Stimulated activated CD8-positive, alpha-beta memory T cell treated with anti-CD3 and anti-CD28 coated beads, Interleukin-2, amount 100 ng/mL, for 1 hour (primary cell): ENCODE measurements around the gene APBA3.
A peak's percentile ranks its signal among the peaks of the same experiment; 100 is the strongest.
"Not testable (repeated sequence)": the region's sequence is repeated elsewhere in the genome, so short reads cannot be mapped to it uniquely, and the experiment has no call there.

ENCODE experiments used
- DNase-seq, 2 donors: peaks; one replicate each; pipeline ENCODE4 v3.0.0-alpha.2; 2020; ENCODE audit warnings: low read depth in 2 of 2

Gene APBA3

DNA sequence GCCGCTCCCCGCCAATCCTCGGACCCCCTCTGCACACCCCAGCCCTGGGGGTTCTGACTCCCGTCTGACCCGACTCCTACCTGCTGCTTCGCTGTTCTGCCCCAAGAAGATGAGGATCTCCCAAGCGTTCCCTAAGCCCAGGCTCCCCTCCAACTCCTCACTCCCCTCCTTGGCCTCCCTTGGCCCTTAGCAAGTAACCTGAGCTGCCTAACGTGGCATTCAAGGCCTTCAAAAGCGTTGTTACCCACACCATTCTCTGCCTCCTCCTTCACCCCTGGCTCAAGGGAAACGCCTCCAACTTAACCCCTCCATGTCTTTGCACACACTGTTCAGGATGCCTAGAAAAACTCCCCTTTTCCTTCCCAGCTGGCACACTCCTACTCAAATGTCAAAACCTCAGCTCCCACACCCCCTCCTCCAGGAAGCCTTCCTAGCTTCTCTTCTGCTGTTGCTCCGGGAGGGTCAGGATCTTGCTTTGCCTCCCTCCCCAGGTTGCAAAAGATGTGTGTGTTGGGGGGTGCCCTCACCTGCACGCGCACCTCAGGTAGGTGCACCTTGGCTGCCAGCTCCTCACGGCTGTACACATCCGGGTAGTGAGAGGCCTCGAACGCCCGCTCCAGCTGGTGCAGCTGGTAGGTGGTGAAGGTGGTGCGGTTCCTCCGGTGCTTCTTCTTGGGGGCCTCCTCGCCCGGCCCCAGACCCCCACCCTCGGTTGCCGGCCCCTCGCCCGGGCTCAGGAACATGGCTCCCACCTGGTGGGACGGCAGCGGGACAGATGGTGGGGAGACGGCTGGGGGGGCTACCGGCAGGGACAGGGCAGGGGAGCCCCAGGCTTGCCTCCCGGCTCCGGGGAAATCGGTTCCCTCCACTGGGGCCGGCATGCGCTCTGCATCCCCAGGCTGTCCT, 9.8 kb upstream of the APBA3 start:
- no peak for DNase-seq

DNA sequence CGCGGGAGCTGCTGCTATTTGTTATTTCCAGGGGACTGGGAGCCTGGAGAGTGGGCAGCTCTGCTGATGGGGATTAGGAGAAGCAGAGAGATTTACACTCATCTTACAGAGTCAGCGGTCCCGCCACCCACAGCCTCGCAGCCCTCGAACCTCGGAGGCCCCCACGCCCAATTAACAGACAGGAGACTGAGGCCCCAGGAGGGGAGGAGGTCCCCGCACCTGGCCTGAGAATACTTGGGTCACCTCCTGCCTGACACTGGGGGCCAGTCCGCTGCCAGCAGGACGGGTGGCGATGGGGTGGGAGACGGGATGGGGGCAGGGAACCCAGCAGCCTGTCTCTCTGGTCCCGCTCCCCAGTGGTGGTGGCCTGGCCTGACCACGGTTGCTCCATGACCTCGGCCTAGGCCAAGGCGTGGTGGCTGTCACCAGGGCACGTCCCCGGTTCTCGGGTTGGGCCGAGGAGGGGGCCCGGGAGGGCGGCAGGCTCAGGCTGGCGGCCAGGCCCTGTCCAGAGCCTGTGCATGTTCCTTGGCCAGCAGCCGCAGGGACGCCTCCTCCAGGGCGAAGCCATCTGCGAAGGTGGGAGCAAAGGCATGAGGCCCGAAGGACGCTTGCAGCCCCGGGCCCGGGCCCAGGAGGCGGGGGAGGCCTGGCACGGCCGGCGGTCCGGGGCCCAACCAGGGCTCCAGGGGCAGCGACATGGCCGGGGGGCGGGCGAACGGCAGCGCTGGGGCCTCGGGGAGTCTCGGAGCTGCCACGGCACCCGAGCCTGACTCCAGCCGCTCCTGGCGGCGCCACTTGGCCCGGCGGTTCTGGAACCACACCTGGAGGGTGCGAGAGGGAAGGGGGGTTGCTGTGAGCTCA, 8.9 kb upstream of the APBA3 start:
- DNase-seq: no peak

GRCh38 chr19:3769494-3769893, 8.0 kb upstream of the APBA3 start:
- DNase-seq: no peak

GRCh38 chr19:3768748-3769099, 7.2 kb upstream of the APBA3 start:
- DNase-seq: no peak

DNA sequence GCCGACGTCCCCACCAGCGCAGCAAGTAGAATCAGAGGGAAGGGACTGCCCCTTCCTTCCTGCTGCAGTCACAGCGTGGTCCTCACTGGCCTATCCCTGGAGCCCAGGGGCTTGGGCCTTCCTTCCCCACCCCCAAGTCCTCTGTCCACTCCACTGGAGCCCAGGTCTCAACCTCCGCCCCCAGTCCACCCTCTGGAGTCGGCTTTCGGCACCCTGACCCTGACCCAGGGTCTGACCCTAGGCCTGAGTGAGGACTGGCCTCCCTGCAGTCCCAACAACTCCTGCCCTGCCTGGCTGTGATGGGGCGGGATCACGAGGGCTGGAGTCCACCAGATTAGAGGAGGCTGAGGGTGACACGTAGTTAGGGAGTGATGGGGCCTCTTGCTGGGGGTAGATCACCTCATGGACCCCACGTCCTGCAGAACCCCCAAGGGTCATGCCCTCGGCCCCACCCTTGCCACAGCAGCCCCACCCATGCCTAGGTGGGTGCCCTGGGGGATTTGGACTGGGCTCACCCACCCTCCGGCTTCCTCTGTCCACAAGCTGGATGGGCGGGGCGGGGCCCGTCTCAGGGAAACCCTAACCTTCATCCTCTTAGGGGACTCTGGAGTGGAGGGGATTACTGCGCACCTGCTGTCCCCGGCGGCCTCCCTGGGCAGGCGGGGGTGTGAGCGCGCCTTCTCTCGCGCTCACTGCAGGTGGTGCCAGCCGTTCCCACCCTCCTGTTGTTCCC, 6.7 kb upstream of the APBA3 start:
- DNase-seq: no peak

DNA sequence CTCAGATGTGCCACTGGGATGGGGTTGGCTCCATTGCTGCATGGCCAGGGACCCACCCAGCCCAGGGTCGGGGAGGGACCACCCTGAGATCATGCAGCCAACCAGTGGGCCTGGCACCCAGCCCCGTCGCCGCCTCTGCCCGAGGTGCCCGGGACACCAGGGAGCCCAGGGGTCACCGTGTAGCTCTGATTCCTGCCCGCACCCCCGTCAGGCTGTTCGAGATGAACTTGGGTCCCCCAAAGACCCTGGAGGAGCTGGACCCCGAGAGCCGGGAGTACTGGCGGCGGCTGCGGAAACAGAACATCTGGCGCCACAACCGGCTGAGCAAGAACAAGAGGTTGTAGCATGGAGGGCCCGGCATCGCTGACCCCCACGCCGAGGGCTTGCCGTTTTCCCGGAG, 5.6 kb upstream of the APBA3 start:
- DNase-seq: no peak

- no peak for DNase-seq
These were observed 5.0 kb upstream of the APBA3 start for GRCh38 chr19:3766520-3766919.

GRCh38 chr19:3765757-3766156, 4.3 kb upstream of the APBA3 start:
- DNase-seq: not testable (repeated sequence)

- no peak for DNase-seq
These were observed 3.6 kb upstream of the APBA3 start for GRCh38 chr19:3765121-3765520.

DNA sequence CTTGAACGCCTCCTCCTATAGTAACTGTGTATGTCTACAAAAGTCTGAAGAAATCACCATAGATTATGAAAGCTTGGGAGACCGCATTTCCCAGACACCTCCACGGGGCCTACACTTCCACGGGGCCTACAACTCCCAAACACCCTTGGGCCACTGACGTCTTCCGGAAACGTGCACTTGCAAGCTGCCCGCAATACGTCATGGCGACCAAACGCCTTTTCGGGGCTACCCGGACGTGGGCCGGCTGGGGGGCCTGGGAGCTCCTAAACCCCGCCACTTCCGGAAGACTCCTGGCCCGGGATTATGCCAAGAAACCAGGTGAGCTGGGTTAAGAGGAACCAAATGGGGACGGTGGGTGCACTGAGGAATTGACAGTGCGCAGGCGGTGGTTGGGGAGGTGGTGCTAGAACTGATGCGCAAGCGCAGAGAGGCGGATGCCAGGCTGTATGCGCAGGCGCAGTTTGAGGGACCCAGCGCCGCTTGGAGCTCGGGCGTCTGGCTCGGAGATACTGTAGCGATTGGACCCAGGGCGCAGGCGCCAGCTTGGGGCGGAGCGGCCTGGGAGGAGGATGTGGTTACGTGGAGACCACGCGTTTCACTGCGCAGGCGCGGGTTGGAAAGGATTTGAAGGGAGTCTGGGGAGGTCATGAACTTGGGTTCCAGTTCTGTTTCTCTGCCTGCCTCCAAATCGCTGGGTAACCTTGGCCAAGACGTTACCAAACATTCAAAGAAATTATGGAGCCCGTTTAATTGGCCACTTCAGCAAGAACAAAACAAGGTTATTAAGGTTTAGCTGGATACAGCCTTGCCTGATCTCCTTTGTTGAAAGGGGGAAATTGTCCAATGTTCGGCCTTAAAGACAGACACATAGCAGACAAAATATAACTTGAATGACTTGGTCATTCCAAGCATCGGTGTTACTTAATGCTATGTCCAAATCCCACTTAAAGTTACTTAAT, 1.3 kb upstream of the APBA3 start, which contains the start of gene MRPL54:
TSS of gene MRPL54 (plus strand) at position 182 of the 959 bp plus-strand sequence. CDS start at position 201, 19 bp downstream.
- peak; percentile 99 for DNase-seq

- no peak for DNase-seq
These were observed 610 bp upstream of the APBA3 start for GRCh38 chr19:3762130-3762473.

- no peak for DNase-seq
These were observed 576 bp downstream of the APBA3 start for GRCh38 chr19:3760871-3761361.

- DNase-seq: no peak
These were observed 1.8 kb downstream of the APBA3 start for GRCh38 chr19:3759482-3760254.

DNA sequence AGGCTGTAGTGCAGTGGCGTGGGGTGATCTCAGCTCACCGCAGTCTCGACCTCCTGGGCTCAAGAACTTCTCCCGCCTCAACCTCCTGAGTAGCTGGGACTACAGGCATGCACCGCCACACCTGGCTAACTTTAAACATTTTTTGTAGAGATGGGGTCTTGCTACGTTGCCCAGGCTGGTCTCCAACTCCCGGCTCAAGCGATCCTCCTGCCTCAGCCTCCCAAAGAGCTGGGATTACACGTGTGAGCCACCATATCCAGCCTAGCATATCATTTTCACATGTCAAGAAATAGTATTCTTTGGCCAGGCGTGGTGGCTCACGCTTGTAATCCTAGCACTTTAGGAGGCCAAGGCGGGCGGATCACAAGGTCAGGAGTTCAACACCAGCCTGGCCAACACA, 3.2 kb downstream of the APBA3 start:
- DNase-seq: not testable (repeated sequence)

- not testable (repeated sequence) for DNase-seq
These were observed 3.8 kb downstream of the APBA3 start for GRCh38 chr19:3757705-3758104.

- DNase-seq: no peak
These were observed 7.7 kb downstream of the APBA3 start for GRCh38 chr19:3753631-3754410.

DNA sequence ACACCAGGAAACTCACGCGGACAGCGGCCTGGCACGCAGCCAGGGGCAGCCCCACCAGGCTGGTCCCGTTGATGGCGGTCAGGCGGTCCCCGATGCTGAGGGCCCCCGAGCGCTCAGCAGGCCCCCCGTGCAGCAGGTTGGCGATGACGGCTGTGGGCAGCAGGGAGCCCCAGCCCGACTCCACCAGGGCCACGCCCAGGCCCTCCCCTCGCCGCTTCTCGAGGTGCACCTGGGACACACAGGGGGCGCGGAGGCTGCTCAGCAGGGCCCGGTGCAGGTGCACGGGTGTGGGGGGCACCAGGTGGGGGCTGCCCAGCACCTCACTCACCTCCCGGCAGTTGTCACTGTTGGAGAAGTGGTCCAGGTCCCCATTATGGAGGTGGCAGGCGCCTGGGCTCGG, 9.0 kb downstream of the APBA3 start:
- DNase-seq: no peak

DNA sequence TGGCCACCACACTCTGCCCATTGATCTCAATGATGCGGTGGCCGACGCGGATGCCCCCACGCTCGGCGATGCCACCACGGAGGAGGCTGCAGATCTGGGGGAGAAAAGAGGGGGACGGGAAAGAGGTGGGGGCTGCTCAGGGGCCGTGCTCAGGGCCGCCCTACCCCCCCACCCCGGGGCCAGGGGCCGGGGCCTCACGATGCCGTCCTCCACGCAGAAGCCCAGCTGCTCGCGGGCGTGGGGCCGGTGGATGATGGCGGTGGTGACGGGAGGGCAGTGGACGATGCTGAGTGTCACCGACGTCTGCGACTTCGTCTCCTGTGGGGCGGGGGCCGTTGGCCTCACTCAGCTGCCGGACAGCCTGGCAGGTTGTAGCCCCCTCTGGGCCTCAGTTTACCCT, 10.3 kb downstream of the APBA3 start:
- DNase-seq: no peak

GRCh38 chr19:3750211-3750610, 11.3 kb downstream of the APBA3 start:
- DNase-seq: no peak
